H1 (cell line): ENCODE data around the gene TEAD1. TPM values are rescaled to one million over a fixed set of nuclear protein-coding genes. Genes with fewer than 3 reads are reported as not detected.

Experiments
- CEBPB ChIP-seq: IDR thresholded peaks from 2 replicates; pipeline ENCODE4 v1.6.1; 2012; ENCODE audit warnings: low read depth, low read length
- CTBP2 ChIP-seq: IDR thresholded peaks from 2 replicates; pipeline ENCODE4 v1.7.0; 2011; ENCODE audit warnings: borderline replicate concordance, mild to moderate bottlenecking, moderate library complexity, mixed read lengths, low read length; ENCODE audit not compliant: insufficient read depth, insufficient read length
- CTCF ChIP-seq, 3 experiments: IDR thresholded peaks; 1 replicate in 2 of 3; 2 replicates in 1 of 3; pipeline versions ENCODE4 v1.5.1 to v1.6.1; 2011; ENCODE audit warnings: low read length in 3 of 3, mild to moderate bottlenecking in 3 of 3, inconsistent platforms in 2 of 3, low read depth in 1 of 3, moderate library complexity in 1 of 3; ENCODE audit not compliant: insufficient read depth in 1 of 3; ENCODE audit errors: control extremely low read depth in 1 of 3
- EZH2 ChIP-seq: fragments of 200-600 bp; sonication (generic); IDR thresholded peaks from 2 replicates; pipeline ENCODE4 v1.7.1; 2012; ENCODE audit warnings: low read depth, mild to moderate bottlenecking, moderate library complexity, low read length, inconsistent platforms; ENCODE audit not compliant: severe bottlenecking
- GTF2F1 ChIP-seq: IDR thresholded peaks from 2 replicates; pipeline ENCODE4 v1.6.1; 2012; ENCODE audit warnings: low read depth, low read length, improper control_type of control experiment, borderline replicate concordance
- KDM5A ChIP-seq: fragments of 200-600 bp; IDR thresholded peaks from 2 replicates; pipeline ENCODE4 v1.7.1; 2012; ENCODE audit warnings: mild to moderate bottlenecking, low read length, inconsistent platforms, mixed read lengths
- PHF8 ChIP-seq: fragments of 200-600 bp; sonication (generic); conservative IDR thresholded peaks from 2 replicates; pipeline ENCODE4 v1.7.1; 2012; ENCODE audit warnings: low read depth, mild to moderate bottlenecking, inconsistent platforms, low read length, moderate library complexity
- ZNF274 ChIP-seq: IDR thresholded peaks from 2 replicates; pipeline ENCODE4 v1.7.0; 2012; ENCODE audit warnings: low read length, borderline replicate concordance; ENCODE audit errors: extremely low read depth
- polyA plus RNA-seq, 7 experiments: library from polyadenylated mRNA; depleted of rRNA in 3 of 7; stranded (reverse) in 5 of 7; unstranded in 2 of 7; fragments of >200 nt in 5 of 7; fragments of 200-250 nt in 2 of 7; gene quantifications; 1 replicate in 5 of 7; 2 replicates in 1 of 7; 4 replicates in 1 of 7; pipeline versions ENCODE4 v1.2.1 to v1.2.3, GENCODE V29; 2011 to 2013; ENCODE audit warnings: missing spikeins in 2 of 7, mixed read lengths in 2 of 7
- total RNA-seq: library from RNA; stranded (reverse); fragmentation: NEBNext Ultra II Directional; extraction: Animal tissue kit (Norgen Biotek cat#: 25700); gene quantifications from 2 replicates; pipeline ENCODE4 v1.2.1, GENCODE V29; 2021
- TF ChIP-seq, protein P1 (sequence below): fragments of 300-600 bp; sonication (generic); IDR thresholded peaks from 2 replicates; pipeline ENCODE4 v1.7.1; 2012; ENCODE audit warnings: low read length, moderate library complexity, mild to moderate bottlenecking, inconsistent platforms; ENCODE audit not compliant: insufficient replicate concordance

Gene TEAD1
- total and polyA plus RNA-seq, 2 of the 8 experiments (the other 6 are each of a cell fraction or from before 2014, with no cell fraction given): 15.6 to 67.4 TPM

DNA sequence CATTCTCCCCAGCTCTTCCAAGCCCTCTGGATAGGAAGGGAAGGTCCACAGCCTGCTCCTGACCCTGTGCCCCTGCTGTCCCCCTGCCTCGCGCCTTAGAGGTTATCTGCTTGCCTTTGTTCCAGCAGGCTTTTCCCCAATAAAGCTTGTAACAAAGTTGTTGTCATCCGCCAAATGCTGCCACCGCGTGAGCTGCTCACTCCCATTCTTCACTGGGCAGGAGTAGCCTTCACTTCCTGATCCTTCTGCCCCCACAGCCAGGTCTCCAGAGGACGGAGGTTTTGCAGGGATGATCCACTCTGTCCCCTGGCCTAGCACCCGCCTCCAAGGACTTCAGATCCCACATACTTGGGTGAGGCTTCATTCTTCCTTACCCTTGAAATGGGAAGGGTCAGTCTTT, 240.9 kb downstream of the TEAD1 start (continued):
- TF ChIP-seq, protein P1, sequence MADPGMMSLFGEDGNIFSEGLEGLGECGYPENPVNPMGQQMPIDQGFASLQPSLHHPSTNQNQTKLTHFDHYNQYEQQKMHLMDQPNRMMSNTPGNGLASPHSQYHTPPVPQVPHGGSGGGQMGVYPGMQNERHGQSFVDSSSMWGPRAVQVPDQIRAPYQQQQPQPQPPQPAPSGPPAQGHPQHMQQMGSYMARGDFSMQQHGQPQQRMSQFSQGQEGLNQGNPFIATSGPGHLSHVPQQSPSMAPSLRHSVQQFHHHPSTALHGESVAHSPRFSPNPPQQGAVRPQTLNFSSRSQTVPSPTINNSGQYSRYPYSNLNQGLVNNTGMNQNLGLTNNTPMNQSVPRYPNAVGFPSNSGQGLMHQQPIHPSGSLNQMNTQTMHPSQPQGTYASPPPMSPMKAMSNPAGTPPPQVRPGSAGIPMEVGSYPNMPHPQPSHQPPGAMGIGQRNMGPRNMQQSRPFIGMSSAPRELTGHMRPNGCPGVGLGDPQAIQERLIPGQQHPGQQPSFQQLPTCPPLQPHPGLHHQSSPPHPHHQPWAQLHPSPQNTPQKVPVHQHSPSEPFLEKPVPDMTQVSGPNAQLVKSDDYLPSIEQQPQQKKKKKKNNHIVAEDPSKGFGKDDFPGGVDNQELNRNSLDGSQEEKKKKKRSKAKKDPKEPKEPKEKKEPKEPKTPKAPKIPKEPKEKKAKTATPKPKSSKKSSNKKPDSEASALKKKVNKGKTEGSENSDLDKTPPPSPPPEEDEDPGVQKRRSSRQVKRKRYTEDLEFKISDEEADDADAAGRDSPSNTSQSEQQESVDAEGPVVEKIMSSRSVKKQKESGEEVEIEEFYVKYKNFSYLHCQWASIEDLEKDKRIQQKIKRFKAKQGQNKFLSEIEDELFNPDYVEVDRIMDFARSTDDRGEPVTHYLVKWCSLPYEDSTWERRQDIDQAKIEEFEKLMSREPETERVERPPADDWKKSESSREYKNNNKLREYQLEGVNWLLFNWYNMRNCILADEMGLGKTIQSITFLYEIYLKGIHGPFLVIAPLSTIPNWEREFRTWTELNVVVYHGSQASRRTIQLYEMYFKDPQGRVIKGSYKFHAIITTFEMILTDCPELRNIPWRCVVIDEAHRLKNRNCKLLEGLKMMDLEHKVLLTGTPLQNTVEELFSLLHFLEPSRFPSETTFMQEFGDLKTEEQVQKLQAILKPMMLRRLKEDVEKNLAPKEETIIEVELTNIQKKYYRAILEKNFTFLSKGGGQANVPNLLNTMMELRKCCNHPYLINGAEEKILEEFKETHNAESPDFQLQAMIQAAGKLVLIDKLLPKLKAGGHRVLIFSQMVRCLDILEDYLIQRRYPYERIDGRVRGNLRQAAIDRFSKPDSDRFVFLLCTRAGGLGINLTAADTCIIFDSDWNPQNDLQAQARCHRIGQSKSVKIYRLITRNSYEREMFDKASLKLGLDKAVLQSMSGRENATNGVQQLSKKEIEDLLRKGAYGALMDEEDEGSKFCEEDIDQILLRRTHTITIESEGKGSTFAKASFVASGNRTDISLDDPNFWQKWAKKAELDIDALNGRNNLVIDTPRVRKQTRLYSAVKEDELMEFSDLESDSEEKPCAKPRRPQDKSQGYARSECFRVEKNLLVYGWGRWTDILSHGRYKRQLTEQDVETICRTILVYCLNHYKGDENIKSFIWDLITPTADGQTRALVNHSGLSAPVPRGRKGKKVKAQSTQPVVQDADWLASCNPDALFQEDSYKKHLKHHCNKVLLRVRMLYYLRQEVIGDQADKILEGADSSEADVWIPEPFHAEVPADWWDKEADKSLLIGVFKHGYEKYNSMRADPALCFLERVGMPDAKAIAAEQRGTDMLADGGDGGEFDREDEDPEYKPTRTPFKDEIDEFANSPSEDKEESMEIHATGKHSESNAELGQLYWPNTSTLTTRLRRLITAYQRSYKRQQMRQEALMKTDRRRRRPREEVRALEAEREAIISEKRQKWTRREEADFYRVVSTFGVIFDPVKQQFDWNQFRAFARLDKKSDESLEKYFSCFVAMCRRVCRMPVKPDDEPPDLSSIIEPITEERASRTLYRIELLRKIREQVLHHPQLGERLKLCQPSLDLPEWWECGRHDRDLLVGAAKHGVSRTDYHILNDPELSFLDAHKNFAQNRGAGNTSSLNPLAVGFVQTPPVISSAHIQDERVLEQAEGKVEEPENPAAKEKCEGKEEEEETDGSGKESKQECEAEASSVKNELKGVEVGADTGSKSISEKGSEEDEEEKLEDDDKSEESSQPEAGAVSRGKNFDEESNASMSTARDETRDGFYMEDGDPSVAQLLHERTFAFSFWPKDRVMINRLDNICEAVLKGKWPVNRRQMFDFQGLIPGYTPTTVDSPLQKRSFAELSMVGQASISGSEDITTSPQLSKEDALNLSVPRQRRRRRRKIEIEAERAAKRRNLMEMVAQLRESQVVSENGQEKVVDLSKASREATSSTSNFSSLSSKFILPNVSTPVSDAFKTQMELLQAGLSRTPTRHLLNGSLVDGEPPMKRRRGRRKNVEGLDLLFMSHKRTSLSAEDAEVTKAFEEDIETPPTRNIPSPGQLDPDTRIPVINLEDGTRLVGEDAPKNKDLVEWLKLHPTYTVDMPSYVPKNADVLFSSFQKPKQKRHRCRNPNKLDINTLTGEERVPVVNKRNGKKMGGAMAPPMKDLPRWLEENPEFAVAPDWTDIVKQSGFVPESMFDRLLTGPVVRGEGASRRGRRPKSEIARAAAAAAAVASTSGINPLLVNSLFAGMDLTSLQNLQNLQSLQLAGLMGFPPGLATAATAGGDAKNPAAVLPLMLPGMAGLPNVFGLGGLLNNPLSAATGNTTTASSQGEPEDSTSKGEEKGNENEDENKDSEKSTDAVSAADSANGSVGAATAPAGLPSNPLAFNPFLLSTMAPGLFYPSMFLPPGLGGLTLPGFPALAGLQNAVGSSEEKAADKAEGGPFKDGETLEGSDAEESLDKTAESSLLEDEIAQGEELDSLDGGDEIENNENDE: no peak
- TF ChIP-seq CTCF (IDR thresholded peaks at IDR 0.05; ENCODE audit: control extremely low read depth in 1 of 3, insufficient read depth in 1 of 3, low read depth in 1 of 3, low read length in 3 of 3) (no peak), EZH2 (no peak), GTF2F1 (no peak), CEBPB (no peak), KDM5A (no peak), CTBP2 (no peak), ZNF274 (no peak), PHF8 (no peak)
